Fibroblast of peridontal ligament (primary cell): ENCODE results near the gene CARD9.

ENCODE experiments used
- DNase-seq: peaks from one replicate; pipeline ENCODE4 v3.0.0-alpha.2; 2010; ENCODE audit errors: extremely low read depth

CARD9 gene

GRCh38 chr9:136335296-136336155 lies 37.9 kb downstream of the CARD9 start:
- DNase-seq = no peak

DNA sequence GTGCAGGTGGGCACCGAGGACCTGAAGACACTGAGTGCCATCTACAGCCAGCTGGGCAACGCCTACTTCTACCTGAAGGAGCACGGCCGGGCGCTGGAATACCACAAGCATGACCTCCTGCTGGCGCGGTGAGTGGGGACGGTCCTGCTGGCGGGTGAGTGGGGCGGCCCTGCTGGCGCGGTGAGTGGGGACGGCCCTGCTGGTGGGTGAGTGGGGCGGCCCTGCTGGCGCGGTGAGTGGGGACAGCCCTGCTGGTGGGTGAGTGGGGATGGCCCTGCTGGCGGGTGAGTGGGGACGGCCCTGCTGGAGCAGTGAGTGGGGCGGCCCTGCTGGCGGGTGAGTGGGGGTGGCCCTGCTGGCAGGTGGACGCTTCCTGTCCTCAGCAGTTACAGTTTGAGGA lies 38.9 kb downstream of the CARD9 start:
- DNase-seq = no peak

DNA sequence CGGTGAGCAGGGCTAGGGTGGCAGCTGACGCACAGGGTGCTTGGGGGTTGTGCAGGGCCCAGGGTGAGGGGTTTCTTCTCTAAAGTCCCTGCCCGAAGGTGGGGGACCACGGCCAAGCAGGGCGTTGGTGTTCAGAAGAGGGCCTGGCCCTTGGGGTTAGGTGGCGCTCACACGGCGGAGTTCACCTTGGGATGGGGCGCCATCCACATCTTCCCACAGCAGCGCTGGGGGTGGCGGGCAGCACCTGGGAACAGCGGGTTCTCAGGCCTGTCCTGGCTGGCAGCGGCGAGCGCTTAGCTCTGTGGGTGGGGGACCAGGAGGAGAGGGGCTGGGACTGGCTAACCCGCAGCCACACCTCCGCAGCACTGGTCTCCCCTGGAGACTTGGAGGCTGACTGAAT lies 40.0 kb downstream of the CARD9 start:
- DNase-seq = no peak

DNA sequence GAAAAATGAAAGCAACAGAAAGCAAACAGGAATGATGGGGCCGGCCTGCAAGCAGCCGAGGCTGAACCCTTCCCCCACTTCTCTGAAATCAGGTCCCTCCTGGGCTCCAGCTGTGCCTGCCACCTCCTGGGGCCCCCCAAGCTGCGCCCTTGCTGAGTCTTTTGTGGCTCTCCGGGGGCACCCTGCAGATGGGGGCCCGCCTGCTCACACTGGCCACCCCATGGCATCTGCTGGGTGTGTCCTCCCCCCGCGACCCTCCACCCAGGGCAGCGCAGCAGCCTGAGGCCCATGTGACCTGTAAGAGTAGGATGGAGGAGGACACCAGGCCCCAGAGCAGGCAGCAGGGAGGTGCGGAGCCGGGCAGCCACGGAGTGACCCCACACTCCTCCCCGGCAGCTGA lies 40.4 kb downstream of the CARD9 start:
- no peak for DNase-seq

DNA sequence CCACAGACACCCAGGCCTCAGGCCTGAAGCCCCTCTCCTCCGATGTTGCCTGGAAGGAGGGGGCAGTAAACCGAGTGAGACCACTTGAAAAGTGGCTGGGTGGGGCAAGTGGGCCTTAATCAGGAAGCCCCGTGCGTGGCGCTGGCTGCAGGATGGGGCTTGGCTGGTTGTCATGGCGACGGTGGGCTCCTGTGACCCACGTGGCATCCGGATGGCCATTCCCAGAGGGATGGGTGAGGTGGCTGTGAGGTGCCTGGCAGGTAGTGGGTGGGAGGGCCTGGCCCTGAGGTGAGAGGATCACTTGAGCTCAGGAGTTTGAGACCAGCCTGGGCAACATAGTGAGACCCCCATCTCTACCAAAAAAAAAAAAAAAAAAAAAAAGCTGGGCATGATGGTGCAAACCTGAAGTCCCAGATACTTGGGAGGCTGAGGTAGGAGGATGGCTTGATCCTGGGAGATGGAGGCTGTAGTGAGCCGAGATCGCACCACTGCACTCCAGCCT lies 40.9 kb downstream of the CARD9 start:
- DNase-seq = no peak

DNA sequence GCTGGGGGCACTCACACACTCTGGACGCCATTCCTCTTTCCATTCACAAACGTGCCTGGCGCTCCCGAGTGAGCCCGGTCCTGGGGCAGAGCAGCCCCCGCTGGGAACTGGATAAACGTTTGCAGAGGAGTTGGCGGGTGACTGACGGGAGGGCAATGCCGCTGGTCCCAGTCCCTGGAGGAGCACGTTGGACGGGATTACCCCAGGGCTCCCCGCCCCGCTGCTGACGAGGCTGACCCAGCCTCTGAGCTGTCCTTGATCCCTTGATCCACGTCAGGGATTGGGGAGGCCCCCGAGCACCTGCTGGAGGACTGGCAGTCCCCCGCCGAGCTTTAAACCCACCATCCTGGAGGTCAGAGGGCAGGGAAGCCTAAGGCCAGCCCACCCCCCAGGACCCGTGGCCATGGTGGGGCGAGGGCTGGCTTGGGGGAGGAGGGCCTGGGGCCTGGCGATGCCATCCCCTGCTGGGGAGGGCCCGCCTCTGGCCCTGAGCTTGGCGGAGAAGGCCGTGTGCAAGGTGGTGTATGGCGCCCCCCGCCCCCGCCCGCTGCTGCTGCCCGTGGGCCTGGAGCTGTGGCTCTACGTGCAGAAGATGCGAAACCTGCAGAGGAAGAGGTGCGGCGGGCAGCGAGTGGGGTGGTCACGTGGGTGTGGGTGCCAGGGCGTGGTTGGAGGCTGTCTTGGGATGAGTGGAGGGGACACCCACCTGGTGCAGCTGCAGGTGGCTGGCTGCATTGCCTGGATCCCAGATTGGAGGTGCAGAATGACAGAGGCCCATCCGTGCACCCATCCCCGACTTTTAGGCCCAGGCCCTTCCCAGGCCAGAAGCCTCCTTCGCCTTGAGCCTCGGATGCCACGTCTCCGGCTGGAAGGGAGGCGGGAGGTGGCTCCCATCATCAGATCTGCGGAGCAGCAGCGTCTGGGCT lies 41.6 kb downstream of the CARD9 start:
- no peak for DNase-seq

DNA sequence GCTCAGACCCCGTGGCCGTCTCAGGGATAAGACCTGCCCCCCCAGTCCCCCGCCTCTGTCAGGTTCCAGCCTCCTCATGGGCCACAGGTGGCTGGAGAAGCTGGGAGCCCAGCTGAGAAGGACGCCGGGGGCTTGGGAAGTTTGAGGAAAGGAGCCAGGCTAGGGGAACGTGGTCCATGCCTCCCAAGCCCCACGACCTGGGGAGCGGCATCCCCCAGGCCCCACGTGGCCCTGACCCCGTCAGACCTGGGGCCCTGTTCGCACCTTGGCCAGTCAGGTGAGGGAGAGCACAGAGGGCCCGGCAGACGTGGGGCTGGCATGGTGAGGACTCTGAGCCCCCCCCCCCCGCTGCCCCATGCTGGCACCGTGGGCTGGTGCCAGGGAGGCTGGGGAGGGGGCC lies 42.4 kb downstream of the CARD9 start:
- no peak for DNase-seq

DNA sequence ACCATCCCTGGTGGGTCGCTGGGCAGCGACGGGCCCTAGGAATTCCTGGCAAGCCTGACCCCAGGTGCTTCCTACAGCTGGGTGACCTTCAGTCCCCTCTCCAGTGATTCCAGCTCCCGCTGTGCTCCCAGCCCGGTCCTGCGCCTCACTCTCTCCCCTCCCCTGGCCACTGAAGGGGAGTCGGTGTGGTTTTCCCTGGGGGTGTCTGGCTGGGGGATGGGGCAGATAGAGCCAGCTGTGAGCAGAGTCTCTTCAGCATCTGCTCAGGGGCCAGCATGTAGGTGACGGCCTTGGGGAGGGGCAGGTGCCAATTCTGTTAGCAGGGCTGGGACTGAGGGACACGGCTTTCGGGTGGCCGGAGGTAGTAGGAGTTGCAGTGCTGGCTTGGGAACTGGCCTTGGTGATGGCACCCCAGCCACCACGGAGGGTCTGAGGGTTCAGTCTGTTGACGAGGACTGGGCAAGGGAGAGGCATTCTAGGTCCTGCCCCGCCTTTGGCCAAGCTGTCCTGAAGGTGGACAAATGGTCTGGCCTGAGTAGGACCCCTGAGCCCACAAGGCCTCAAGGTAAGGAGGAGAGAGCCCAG lies 43.0 kb downstream of the CARD9 start:
- DNase-seq = no peak

DNA sequence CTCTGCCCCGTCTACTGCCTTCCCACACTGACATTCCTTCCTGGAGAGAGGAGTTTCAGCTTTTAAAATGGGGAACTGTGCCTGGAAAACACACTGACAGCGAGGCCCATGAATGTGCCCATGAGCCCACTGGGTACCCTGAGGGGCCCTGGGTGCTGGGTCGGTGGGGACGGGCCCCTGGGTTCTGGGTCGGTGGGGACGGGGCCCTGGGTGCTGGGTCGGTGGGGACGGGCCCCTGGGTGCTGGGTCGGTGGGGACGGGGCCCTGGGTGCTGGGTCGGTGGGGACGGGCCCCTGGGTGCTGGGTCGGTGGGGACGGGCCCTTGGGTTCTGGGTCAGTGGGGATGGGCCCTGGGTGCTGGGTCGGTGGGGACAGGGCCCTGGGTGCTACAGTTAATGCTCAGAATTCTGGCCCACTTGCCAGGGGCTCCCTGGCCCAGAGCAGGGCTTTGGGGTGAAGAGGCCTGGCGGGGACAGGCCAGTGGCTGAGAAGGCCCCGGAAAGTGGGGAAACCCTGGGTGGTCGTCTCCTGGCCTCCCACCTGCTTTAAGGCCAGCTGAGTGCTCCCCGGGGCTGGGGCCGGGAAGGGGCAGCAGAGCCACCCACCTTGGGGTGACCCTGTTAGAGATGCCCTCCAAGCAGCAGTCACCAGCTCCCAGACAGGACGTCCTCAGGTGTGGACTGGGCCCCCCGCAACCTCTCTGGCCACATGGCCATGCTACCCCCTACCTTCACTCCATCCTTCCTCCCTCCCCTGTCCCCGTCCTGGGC lies 43.6 kb downstream of the CARD9 start:
- DNase-seq = no peak

- DNase-seq = peak; percentile 15
Observed at GRCh38 chr9:136329211-136329627, 44.2 kb downstream of the CARD9 start.

GRCh38 chr9:136328622-136329041 lies 44.8 kb downstream of the CARD9 start:
- DNase-seq = peak; percentile 51

DNA sequence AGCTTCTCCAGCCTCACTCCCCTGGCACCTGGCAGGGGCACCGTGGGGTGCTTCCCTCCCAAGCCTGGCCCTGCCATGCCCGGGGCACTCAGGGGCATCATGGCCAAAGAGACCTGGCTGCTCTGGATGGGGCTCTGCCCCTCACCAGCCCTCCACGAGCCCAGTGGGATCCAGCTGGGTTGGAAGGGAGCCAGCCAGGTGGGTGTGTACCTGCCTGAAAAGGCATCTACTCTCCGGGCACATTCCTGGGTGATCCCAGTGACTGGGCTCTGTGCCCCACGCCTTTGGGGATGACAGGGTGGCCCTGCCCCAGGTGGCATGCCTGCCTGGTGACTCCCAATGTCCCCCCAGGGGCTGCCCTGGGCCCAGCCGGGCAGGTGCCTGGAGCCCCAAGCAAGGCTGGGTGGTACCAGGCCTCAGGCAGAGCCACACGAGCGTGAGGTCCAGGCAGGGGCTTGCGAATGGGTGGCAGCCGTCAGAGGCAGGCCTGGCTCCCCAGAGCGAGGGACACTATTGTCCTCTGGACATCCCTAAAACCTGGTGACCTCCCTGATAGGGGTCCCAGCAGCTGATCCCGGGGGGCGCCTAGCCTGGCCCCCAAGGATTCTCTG lies 45.4 kb downstream of the CARD9 start:
- no peak for DNase-seq

DNA sequence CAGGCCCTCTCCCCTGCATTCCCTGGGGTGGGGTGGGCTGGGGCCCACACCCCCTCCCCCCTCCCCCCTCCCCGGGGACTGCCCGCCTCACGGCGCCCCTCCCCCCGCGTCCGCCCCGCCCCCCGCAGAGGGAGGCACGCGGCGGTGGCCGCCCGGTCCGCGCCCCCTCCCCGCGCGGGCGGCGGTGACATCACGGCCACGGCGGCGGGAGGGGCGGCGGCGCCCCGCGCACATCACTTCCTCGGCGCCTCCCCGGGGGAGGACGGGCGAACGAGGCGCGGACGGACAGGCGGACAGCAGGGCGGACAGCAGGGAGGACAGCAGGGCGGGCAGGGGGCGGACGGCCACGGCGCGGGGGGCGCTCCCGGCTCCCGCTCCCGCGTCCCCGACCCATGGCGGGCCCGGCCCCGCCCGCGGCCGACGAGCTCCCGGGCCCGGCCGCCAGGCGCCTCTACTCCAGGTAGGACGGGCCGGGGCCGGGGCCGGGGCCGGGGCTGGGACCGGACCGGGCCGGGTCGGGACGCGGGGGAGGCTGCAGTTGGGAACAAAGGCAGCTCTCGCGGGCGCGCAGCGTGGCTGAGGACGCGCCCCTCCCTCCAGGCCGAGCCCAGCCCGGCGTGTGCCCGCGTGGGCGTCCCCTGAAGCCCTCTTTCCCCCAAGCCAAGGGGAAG lies 46.0 kb downstream of the CARD9 start, which contains the start of gene GPSM1:
Gene GPSM1 (plus strand): TSS at position 236 of the 671 bp plus-strand sequence. CDS start 157 bp downstream, at position 393.
- DNase-seq = peak; percentile 47

DNA sequence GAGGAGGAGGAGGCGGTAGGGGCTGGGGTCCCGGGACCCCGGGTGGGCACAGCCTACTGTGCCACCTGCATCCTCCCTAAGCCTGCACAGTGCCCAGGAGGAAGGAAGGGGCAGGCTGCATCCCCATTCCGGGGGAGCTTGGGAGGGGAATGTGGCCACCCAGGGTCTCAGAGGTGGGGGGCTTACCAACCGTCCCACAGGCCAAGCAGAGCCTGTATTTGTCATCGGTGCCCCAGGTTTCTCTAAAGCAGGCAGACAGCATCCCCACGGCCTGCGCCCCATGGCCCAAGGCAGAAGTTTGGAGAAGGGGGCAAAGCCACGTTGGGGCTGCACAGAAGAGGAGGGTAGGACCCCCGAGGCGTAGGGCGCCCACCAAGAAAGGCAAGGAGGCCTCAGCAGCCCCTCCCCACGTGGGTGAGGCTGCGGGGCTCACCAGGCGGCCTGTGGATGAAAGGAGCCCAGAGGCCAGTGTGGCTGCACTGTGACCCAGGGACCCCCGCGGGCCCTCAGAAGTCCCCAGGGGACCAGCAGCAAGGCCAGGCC lies 46.6 kb downstream of the CARD9 start:
- peak; percentile 28 for DNase-seq

- DNase-seq = peak; percentile 96
Observed at GRCh38 chr9:136326061-136326760, 47.3 kb downstream of the CARD9 start.

- DNase-seq = no peak
Observed at GRCh38 chr9:136325358-136325757, 48.1 kb downstream of the CARD9 start.

DNA sequence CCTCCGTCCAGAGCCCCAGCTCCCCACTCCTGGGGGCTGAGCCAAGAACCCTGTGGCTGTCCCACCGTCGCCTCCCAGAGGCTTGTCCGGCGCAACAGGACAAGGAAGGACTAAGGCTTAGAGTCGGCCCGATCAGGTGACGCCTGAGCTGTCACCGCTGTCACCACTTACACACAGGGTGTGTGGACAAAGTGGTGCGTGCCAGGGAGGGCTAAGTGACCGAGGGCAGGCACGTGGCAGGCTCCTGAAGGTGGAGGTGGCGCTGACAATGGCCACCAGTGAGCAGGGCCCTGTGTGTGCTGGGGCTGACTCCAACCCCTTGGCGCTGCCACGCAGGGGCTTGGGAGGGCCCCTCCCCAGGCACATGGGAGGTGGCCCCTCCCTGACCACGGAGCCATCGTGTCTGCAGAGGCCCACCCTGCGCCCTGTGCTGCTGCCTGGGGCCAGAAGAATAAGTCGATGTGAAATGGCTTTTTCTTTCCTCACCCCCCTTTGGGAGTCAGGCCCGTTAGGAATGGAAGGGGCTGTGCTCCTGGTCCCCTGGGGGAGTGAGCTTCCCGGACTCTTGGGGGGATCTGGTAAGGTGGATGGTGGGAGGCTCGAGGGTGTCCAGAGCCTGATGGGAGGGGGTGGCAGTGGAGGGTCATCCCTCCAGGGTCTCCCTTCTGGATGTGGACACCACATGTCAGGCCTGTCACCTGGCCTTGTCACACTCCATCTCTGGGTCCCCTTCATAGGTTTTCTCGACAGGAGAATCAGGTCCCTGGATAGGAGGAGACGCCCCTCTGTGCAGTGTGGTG lies 48.8 kb downstream of the CARD9 start:
- DNase-seq = no peak

- DNase-seq = no peak
Observed at GRCh38 chr9:136323371-136323789, 50.1 kb downstream of the CARD9 start.
